Activated CD8-positive, alpha-beta memory T cell treated with anti-CD3 and anti-CD28 coated beads for 1 hour (primary cell): Measurements from ENCODE around the gene DLGAP4.

Source experiments
- DNase-seq, 2 donors: peaks; one replicate each; pipeline ENCODE4 v3.0.0-alpha.2; 2020; ENCODE audit warnings: low read depth in 1 of 2; ENCODE audit errors: extremely low read depth in 1 of 2

DLGAP4 gene

GRCh38 chr20:36305602-36306551, at the start of gene DLGAP4:
Gene DLGAP4 (plus strand): TSS chr20:36306339. CDS start chr20:36431718, 125,379 bp downstream.
- DNase-seq: no peak

GRCh38 chr20:36259177-36260061, 46.7 kb upstream of the DLGAP4 start:
- DNase-seq: no peak

DNA sequence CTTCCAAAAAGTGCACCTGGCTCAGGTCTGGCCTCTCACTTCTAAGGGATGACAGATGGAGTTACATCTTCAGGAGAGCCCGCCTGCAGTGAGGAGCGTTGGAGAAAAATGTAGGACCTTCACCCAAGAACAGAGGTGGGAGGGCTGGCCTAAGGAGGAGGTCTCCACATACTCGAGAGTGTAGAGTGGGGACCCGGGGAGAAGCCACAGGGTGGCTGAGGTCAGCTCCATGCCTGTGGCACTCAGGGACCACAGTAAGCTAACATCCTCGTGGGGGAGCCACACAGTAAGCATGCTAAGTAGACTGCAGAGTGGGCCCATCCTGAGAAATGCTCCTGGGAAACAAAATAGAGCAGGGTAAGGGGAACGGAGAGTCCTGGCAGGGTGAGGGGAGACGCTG, 45.8 kb upstream of the DLGAP4 start:
- DNase-seq: no peak

- DNase-seq: no peak
Observed at GRCh38 chr20:36261389-36262105, 44.6 kb upstream of the DLGAP4 start.

GRCh38 chr20:36262440-36262839, 43.7 kb upstream of the DLGAP4 start:
- DNase-seq: no peak

DNA sequence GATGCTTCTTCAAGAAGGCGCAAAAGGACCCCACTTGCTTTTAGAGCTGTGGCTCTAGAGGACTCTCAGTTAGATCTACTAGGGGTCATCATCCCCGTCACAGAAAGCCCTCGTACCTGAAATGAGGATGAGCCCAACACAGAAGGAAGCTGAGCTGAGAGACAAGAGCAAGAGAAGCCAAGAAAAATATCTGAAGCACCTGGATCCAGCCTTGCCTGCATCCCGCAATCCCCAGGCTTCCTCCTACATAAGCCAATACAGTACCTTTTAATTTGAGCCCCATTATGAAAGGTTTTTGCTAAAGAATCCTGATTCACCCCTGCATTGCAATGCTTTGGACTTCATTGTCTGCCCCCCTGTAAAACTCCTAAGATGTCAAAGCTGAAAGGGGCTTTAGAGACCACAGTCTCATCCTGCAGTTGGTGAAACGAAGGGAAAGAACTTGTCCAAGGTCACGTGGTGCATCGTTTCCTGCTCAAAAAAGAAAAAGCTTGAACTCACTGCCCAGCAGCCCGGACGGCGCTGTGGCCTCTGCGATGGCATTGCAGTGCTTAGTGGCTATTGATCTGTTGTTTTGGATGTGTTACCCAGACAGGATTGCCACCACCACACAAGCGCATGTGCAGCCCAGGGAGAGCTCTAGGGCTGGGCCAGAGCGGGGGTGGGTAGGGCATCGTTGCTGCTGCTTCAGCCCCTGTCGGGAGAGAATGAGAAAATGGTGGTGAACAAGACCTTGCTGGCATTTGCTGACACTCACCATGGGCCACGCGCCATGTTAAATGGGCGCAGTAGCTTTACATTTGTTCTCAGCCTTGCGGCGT, 41.5 kb upstream of the DLGAP4 start:
- DNase-seq: no peak

DNA sequence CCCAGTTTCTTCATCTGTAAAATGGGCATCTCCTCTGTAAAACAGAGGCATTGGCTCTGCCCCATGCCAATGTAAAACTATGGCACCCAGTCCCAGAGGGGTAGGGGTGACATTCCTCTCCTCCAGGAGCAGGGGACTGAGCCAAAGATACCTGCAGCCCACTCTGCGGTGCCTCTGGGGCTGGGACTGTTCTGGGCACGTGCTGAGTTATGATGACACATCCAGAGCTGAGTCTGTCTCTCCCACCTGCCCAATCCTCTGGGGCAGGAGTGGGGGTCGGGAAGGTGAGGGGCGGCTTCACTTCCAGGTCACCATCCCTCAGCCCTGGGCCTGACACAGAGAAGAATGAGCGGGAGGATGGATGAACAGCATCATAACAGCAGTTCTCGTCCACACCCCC, 40.0 kb upstream of the DLGAP4 start:
- no peak for DNase-seq

DNA sequence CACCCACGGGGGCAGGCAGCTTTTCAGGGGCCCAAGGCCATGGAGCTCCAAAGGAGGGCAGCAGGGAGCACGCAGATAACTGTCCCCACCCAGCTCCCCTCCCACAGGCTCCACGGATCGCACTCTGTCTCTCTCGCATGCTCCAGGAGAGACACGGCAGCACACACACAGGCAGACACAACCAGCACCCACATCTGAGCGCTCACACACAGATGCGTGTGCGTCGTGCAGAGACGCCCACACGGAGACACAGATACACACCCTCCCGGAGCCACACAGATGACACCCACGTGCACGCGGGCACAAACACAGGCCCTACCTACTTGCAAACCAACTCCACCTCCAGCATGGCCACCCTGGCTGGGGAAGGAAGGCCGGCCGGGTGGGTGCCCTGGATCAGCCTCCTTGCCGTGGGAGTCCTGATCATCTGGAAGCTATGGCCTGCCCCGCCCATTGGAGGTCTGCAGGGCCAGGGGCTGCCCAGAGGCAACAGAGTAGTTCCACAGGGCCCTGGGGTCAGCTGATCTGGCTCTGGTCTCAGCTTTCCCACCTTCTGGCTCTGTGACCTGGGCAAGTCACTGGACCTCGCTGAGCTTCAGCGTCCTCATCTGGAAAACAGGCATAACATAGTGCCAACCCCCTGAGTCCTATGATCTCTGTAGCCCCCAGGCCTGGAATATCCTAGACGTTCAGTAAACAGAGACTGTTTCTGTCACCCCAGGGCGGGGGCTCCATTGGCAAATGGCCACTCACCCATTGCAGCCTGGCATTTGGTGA, 38.3 kb upstream of the DLGAP4 start:
- no peak for DNase-seq

DNA sequence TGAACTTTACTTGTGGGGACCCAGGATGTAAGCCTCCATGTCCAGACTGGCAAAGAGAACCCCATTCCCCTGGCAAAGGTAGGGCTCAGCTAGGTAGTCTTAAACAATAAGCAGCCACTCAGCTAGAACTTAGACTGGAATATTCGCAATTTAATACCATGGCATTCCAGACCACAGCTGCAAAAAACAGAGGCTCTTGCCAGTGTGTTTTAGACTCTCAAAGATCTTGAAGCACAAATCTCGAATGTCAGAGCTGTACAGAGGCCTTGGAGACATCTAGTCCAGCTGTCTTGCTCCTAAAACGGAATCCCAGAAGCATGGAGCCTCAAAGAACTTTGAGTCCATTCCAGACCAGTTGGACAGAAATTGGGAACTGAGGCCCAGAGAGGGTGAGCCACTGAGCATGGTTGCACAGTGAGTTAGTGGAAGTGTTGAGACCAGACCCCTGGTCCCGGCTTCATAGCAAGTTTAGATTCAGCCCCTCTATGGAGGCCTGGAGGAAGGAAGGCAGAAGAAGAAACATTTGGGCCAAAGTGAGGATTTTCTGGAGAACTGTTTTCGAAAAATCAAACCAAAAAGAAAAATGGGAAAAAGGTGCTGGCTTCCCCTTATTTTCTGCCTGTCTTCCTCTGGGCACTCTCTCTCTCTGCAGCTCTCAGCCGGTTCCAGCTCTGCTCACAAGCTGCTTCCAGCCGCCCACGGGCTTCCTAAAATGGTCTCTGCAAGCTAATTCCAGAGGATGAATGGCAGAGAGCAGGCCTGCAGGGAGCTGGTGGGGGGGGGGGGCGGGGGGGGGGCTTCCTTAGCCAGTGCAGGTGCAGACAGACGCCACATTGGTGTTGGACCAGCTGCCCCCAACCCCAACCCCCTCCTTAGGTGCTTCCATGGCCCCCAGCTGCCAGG, 37.4 kb upstream of the DLGAP4 start:
- DNase-seq: no peak

DNA sequence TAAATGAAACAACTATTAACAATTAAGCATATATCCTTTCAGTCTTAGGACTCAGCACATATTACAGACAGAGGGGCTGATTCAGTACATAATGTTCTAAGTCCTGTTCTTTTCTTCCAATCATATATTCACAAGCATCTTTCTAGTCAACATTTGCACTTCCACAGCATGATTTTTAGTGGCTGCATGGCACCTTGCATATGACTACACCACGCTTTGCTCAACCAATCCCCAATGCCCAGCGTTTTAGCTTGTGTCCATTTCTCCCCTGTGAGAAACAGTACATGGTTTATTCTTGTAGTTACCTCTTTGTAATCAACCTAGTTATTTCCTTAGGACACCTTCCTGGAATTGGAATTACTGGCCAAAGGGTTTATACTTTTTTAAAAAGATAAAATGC, 36.6 kb upstream of the DLGAP4 start:
- no peak for DNase-seq

DNA sequence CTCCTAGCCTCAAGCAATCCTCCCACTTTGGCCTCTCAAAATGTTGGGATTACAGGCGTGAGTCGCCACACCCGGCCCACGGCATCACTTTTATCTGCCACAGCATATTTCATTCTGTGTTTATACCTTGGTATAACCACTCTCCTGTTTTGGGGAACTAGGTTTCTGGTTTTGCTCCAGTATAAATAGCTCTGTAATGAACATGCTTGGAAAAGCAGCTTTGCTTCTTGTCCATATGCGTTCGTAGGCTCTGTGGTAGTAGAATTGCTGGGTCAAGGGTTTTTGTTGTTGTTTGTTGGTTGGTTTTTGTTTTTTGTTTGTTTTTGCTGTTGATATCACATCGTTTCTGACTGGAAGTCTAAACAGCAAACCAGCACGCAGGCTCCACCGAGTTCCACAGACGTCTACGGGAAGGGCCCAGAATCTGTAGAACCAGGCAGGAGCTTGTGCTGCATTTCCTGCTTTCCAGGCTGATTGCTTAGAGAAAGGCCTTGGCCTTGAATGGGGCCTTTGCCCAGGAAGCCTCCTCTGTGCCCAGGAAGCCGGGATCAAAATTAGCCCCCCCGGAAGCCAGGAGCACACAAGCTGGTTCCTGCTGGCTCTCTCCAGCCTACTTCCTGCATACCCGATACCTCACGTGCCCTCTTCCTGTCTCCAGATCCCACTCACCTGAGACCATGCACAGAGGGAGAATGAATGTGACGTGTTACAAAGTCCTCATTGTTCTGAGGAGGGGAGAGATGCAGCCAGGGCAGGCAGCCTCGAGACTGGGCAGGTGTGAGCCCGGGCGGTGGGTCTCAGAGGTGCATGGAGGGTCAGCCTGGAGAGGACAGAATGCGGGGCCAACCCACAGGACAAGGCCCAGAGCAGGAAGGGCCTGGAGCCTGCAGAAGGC, 35.1 kb upstream of the DLGAP4 start:
- no peak for DNase-seq

- no peak for DNase-seq
Observed at GRCh38 chr20:36271639-36272546, 34.2 kb upstream of the DLGAP4 start.

GRCh38 chr20:36272547-36273220, 33.5 kb upstream of the DLGAP4 start:
- no peak for DNase-seq

DNA sequence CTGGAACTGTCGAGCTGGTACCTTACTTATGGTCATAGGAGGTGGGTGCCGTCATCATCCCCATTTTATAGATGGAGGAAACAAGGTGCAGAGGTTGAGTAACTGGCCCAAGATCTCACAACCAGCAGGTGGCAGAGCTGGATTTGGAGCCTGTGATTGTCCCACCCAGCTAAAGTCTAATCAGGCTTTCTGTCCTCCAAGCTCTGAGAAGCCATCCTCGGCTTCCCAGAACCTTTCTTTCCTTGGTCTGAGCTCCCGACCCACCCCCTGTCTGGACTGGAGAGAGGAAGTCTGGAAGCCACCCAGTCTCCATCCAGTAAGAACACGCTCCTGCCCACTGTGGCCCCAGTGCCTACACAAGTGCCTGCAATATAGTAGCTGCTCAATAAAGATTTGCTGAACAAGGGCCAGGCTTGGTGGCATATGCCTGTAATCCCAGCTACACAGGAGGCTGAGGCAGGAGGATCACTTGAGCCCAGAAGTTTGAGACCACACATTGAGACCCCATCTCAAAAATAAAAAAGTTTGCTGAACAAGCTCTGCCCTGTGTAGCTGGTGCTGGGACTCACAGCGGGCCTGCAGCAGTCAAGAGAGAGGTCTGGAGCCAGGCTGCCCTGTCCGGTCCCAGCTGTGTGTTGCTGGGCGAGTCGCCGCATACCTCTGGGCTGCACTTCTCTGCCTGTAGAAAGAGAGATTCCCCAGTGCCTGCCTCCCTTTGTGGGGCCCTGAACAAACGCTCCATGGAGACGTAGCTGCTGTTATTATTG, 32.5 kb upstream of the DLGAP4 start:
- no peak for DNase-seq

GRCh38 chr20:36274181-36274841, 31.8 kb upstream of the DLGAP4 start:
- DNase-seq: no peak
